Activated naive CD8-positive, alpha-beta T cell treated with anti-CD3 and anti-CD28 coated beads, Interleukin-2, amount 50 U/mL, for 24 hours (primary cell): ENCODE data around the gene DLG2.

Experiments used
- ATAC-seq: fragments of 150-1000 bp; cut with Tn5 transposase; one replicate; pipeline ENCODE4 v1.10.0; 2021
- DNase-seq: peaks from one replicate; pipeline ENCODE4 v3.0.0; 2021
- H3K27ac Mint-ChIP-seq: one replicate; pipeline ENCODE4 v1.8.0; 2021; ENCODE audit warnings: mild to moderate bottlenecking, mixed read lengths
- H3K27me3 Mint-ChIP-seq: one replicate; pipeline ENCODE4 v1.8.0; 2021; ENCODE audit warnings: mixed read lengths
- H3K36me3 Mint-ChIP-seq: one replicate; pipeline ENCODE4 v1.8.0; 2021; ENCODE audit warnings: low read depth, mixed read lengths
- H3K4me1 Mint-ChIP-seq: one replicate; pipeline ENCODE4 v1.8.0; 2021; ENCODE audit warnings: mixed read lengths
- H3K4me3 Mint-ChIP-seq: one replicate; pipeline ENCODE4 v1.8.0; 2021; ENCODE audit warnings: mild to moderate bottlenecking, moderate library complexity, mixed read lengths
- H3K9me3 Mint-ChIP-seq: one replicate; pipeline ENCODE4 v1.8.0; 2021; ENCODE audit warnings: mixed read lengths

The DLG2 gene

GRCh38 chr11:83671289-83671688, 1955.9 kb downstream of the DLG2 start:
- Mint-ChIP-seq H3K27me3 (peaks cover 5% of the 10 kb centered on the region), H3K36me3 (no peaks in the 10 kb centered on the region), H3K4me3 (no peak overlapping the region), H3K9me3 (no peaks in the 10 kb centered on the region), H3K4me1 (no peaks in the 10 kb centered on the region), H3K27ac (no peak overlapping the region)
- no peak for DNase-seq
- ATAC-seq: no peak

DNA sequence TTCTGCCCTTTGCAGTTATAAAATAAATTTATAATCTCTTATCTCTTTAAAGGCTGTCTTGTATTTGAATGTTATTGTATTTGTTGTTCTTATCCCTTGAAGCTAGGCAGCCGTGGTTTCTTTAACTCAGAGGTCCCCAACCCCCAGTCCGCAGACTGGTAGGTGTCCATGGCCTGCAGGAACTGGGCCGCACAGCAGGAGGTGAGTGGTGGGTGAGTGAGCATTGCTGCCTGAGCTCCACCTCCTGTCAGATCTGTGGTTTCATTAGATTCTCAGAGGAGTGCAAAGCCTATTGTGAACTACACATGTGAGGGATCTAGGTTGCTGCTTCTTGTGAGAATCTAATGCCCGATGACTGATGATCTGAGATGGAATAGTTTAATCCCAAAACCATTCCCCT, 1961.0 kb downstream of the DLG2 start:
- no peaks in the 10 kb centered on the region for H3K4me1 Mint-ChIP-seq
- H3K9me3 Mint-ChIP-seq: no peaks in the 10 kb centered on the region
- no peaks in the 10 kb centered on the region for H3K36me3 Mint-ChIP-seq
- H3K27me3 Mint-ChIP-seq: peaks cover 3% of the 10 kb centered on the region
- DNase-seq: no peak
- H3K27ac Mint-ChIP-seq: no peak overlapping the region
- no peak overlapping the region for H3K4me3 Mint-ChIP-seq
- no peak for ATAC-seq

DNA sequence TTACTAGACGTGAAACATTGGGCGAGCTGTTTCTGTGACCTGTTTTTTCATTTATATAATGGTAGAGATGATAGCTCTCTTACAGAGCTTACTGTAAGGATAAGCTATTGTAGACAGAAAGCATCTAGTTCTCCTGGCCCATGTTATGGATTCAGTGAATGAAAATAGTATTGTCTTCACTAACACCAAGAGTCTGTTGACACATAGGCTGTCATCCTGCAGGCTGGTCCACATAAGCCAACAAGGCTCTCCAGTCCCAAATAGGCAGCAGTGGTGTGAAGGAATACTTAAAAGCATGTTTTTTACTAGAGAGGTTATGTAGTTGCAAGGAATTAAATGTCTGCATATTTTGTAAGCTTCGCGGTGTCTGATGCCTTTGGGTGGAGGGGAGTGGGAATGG, 1963.2 kb downstream of the DLG2 start:
- DNase-seq: no peak
- no peaks in the 10 kb centered on the region for H3K4me1 Mint-ChIP-seq

DNA sequence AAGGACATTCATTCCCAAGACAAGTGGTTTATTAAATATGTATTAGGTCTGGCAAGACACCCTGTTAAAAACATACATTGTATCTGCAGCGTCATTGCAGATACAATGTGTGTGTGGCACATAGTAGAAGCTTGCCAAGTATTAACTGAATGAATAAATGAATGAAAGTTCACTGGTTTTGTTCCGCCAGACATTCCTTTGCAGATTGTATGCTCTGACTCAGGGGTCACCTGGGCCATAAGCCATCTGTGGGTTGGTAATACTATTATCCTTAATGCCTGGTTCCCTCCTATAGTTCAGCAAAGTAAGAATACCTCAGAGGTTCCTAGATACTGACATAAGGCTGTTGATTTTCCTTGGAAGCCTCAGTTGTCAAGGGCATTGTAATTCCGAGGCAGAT, 1963.7 kb downstream of the DLG2 start:
- ATAC-seq (no peak), DNase-seq (no peak)
- Mint-ChIP-seq H3K4me1 (no peaks in the 10 kb centered on the region), H3K27ac (no peak overlapping the region), H3K4me3 (no peak overlapping the region), H3K36me3 (no peaks in the 10 kb centered on the region), H3K9me3 (no peaks in the 10 kb centered on the region), H3K27me3 (peaks cover 3% of the 10 kb centered on the region)

More for the DNA sequence above, 1963.2 kb downstream of the DLG2 start:
- H3K27me3 Mint-ChIP-seq: peaks cover 3% of the 10 kb centered on the region
- H3K27ac Mint-ChIP-seq: no peak overlapping the region
- H3K4me3 Mint-ChIP-seq: no peak overlapping the region
- no peaks in the 10 kb centered on the region for H3K9me3 Mint-ChIP-seq
- ATAC-seq: no peak
- no peaks in the 10 kb centered on the region for H3K36me3 Mint-ChIP-seq

- no peak overlapping the region for H3K27ac Mint-ChIP-seq
- no peaks in the 10 kb centered on the region for H3K4me1 Mint-ChIP-seq
- no peaks in the 10 kb centered on the region for H3K27me3 Mint-ChIP-seq
- no peak overlapping the region for H3K4me3 Mint-ChIP-seq
- no peaks in the 10 kb centered on the region for H3K36me3 Mint-ChIP-seq
- H3K9me3 Mint-ChIP-seq: no peaks in the 10 kb centered on the region
- ATAC-seq (no peak), DNase-seq (no peak)
Observed at GRCh38 chr11:83662494-83662893, 1964.7 kb downstream of the DLG2 start.

GRCh38 chr11:83661491-83662350, 1965.4 kb downstream of the DLG2 start:
- H3K36me3 Mint-ChIP-seq: no peaks in the 10 kb centered on the region
- H3K27ac Mint-ChIP-seq: no peak overlapping the region
- H3K4me3 Mint-ChIP-seq: no peak overlapping the region
- ATAC-seq (no peak), DNase-seq (no peak)
- no peaks in the 10 kb centered on the region for H3K4me1 Mint-ChIP-seq
- H3K9me3 Mint-ChIP-seq: no peaks in the 10 kb centered on the region
- no peaks in the 10 kb centered on the region for H3K27me3 Mint-ChIP-seq

GRCh38 chr11:83659466-83659865, 1967.7 kb downstream of the DLG2 start:
- H3K27me3 Mint-ChIP-seq: no peaks in the 10 kb centered on the region
- H3K4me3 Mint-ChIP-seq: no peak overlapping the region
- no peaks in the 10 kb centered on the region for H3K4me1 Mint-ChIP-seq
- no peak overlapping the region for H3K27ac Mint-ChIP-seq
- H3K9me3 Mint-ChIP-seq: no peaks in the 10 kb centered on the region
- H3K36me3 Mint-ChIP-seq: no peaks in the 10 kb centered on the region
- DNase-seq: no peak
- ATAC-seq: no peak

- no peak overlapping the region for H3K4me3 Mint-ChIP-seq
- no peaks in the 10 kb centered on the region for H3K9me3 Mint-ChIP-seq
- no peaks in the 10 kb centered on the region for H3K4me1 Mint-ChIP-seq
- no peaks in the 10 kb centered on the region for H3K27me3 Mint-ChIP-seq
- DNase-seq (no peak), ATAC-seq (no peak)
- no peak overlapping the region for H3K27ac Mint-ChIP-seq
- no peaks in the 10 kb centered on the region for H3K36me3 Mint-ChIP-seq
Observed at GRCh38 chr11:83656796-83657330, 1970.3 kb downstream of the DLG2 start.

DNA sequence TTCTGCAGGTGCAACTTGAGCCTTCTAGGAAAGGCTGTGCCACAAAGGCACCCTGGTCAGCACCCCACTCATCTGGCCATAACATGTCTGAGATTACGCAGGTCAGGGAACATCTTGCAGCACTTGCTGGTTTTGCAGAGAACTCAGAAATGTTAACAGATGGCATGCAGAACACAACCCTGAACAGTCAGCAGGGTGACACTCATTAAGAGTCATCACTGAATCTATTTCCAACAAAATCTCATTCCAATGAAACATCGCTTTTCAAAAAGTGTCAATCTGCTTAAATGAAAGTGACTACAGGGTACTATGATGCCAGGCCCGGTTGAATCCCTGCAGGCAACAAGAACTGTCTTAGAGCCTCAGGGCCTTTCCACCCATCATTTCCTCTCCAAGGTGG, 1971.2 kb downstream of the DLG2 start:
- ATAC-seq (no peak), DNase-seq (no peak)
- Mint-ChIP-seq H3K27ac (no peak overlapping the region), H3K4me3 (no peak overlapping the region), H3K4me1 (no peaks in the 10 kb centered on the region), H3K36me3 (no peaks in the 10 kb centered on the region), H3K9me3 (no peaks in the 10 kb centered on the region), H3K27me3 (no peaks in the 10 kb centered on the region)

DNA sequence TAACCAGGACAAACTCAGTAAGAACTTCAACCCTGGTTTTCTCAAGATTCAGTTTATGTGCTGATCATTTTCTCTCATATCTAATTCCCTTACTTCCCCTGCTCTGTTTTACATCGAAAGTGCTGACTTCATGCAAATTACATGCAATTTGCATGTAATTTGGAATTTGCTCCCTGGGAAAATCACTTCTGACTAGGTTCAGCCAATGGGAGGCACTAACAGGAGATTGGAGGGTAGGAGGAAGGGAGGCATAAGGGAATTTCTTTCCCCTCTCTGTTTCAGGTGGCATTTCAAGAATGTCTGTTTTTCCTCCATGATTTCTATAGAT, 1977.7 kb downstream of the DLG2 start:
- Mint-ChIP-seq H3K36me3 (no peaks in the 10 kb centered on the region), H3K9me3 (no peaks in the 10 kb centered on the region), H3K4me1 (no peaks in the 10 kb centered on the region), H3K4me3 (no peak overlapping the region), H3K27me3 (peaks cover 2% of the 10 kb centered on the region), H3K27ac (no peak overlapping the region)
- no peak for ATAC-seq
- DNase-seq: no peak

- no peaks in the 10 kb centered on the region for H3K36me3 Mint-ChIP-seq
- no peaks in the 10 kb centered on the region for H3K9me3 Mint-ChIP-seq
- no peak overlapping the region for H3K27ac Mint-ChIP-seq
- DNase-seq (no peak), ATAC-seq (no peak)
- peaks cover 2% of the 10 kb centered on the region for H3K27me3 Mint-ChIP-seq
- no peak overlapping the region for H3K4me3 Mint-ChIP-seq
- H3K4me1 Mint-ChIP-seq: no peaks in the 10 kb centered on the region
Observed at GRCh38 chr11:83648610-83649527, 1978.3 kb downstream of the DLG2 start.

DNA sequence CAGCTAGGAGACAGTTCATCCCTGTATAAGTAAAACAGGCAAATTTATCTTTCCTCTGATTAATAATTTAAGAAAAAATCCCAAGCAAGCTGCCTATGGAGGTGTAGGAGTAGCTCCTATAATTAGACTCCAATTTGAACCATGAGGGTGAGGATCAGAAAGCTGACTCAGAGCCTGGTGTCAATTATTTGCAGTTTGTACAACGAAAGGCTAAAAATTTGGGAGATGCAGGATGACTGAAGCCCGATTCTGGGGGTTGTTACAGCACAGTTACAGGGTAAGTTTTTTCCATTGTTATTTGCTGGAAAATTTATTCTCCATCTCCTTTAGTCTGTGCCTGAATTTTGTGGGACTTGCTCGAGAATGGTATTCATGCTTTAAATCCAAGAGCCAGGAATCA, 1981.6 kb downstream of the DLG2 start:
- DNase-seq (no peak), ATAC-seq (no peak)
- no peak overlapping the region for H3K27ac Mint-ChIP-seq
- no peak overlapping the region for H3K4me3 Mint-ChIP-seq
- no peaks in the 10 kb centered on the region for H3K4me1 Mint-ChIP-seq
- H3K9me3 Mint-ChIP-seq: no peaks in the 10 kb centered on the region
- H3K36me3 Mint-ChIP-seq: no peaks in the 10 kb centered on the region
- peaks cover 6% of the 10 kb centered on the region for H3K27me3 Mint-ChIP-seq

DNA sequence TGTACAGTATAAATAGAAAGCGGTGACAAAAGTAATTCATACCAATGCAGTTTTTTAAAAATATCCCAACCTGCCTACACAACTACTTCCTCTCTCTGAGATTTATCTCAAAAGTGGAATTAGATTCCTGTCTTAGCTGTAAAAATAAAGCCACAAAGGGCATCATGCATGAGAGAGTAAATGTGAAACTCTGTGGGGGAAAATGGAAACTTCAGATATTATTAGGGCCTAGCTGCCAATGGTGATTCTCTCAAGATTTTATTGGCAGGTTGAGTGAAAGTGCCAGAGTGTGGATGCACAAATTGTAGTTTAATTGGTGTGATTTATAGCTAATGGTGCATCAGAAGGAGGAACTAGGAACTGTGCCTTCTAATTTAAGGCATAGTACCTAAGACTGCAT, 1984.0 kb downstream of the DLG2 start:
- ATAC-seq: no peak
- Mint-ChIP-seq H3K36me3 (no peaks in the 10 kb centered on the region), H3K9me3 (no peaks in the 10 kb centered on the region), H3K4me1 (no peaks in the 10 kb centered on the region), H3K27me3 (peaks cover 6% of the 10 kb centered on the region), H3K27ac (no peak overlapping the region), H3K4me3 (no peak overlapping the region)
- no peak for DNase-seq

- Mint-ChIP-seq H3K4me1 (no peaks in the 10 kb centered on the region), H3K27ac (no peak overlapping the region), H3K4me3 (no peak overlapping the region), H3K36me3 (no peaks in the 10 kb centered on the region), H3K9me3 (no peaks in the 10 kb centered on the region), H3K27me3 (peaks cover 6% of the 10 kb centered on the region)
- DNase-seq (no peak), ATAC-seq (no peak)
Observed at GRCh38 chr11:83642500-83642899, 1984.6 kb downstream of the DLG2 start.

GRCh38 chr11:83641511-83641910, 1985.6 kb downstream of the DLG2 start:
- H3K4me1 Mint-ChIP-seq: no peaks in the 10 kb centered on the region
- no peaks in the 10 kb centered on the region for H3K9me3 Mint-ChIP-seq
- ATAC-seq (no peak), DNase-seq (no peak)
- H3K27ac Mint-ChIP-seq: no peak overlapping the region
- H3K27me3 Mint-ChIP-seq: peaks cover 6% of the 10 kb centered on the region
- no peaks in the 10 kb centered on the region for H3K36me3 Mint-ChIP-seq
- H3K4me3 Mint-ChIP-seq: no peak overlapping the region
